Thymus (tissue), 11 donors: ENCODE data around the gene CBL. TPM values are rescaled to one million over a fixed set of nuclear protein-coding genes. Genes with fewer than 3 reads are reported as not detected.

ENCODE experiments used
- DNase-seq, 9 donors: peaks; one replicate each; pipeline ENCODE4 v3.0.0-alpha.2; 2013; ENCODE audit warnings: low spot score in 9 of 9, low read depth in 6 of 9, missing footprints in 1 of 9
- H3K27ac ChIP-seq, 2 donors: one replicate each; pipeline ENCODE4 v1.5.1; 2013; ENCODE audit warnings: control low read depth in 1 of 2, low read depth in 1 of 2, low read length in 1 of 2, mild to moderate bottlenecking in 1 of 2, moderate library complexity in 1 of 2
- H3K27me3 ChIP-seq, 2 donors: one replicate each; pipeline ENCODE4 v1.5.1; 2013; ENCODE audit warnings: low read length in 1 of 2; ENCODE audit not compliant: control insufficient read depth in 2 of 2, insufficient read depth in 1 of 2
- H3K36me3 ChIP-seq, 2 donors: one replicate each; pipeline ENCODE4 v1.5.1; 2013; ENCODE audit warnings: low read length in 1 of 2, mild to moderate bottlenecking in 1 of 2, moderate library complexity in 1 of 2; ENCODE audit not compliant: control insufficient read depth in 2 of 2, insufficient read depth in 2 of 2
- H3K4me1 ChIP-seq, 2 donors: one replicate each; pipeline ENCODE4 v1.5.1; 2013; ENCODE audit warnings: low read length in 2 of 2; ENCODE audit not compliant: control insufficient read depth in 2 of 2, insufficient read depth in 2 of 2
- H3K4me3 ChIP-seq, 2 donors: one replicate each; pipeline ENCODE4 v1.5.1; 2013; ENCODE audit warnings: low read length in 2 of 2, control low read depth in 1 of 2, mild to moderate bottlenecking in 1 of 2
- H3K9me3 ChIP-seq, 2 donors: one replicate each; pipeline ENCODE4 v1.5.1; 2013; ENCODE audit warnings: low read length in 1 of 2, mild to moderate bottlenecking in 1 of 2; ENCODE audit not compliant: control insufficient read depth in 2 of 2, insufficient read depth in 1 of 2
- WGBS: extraction: QIAGEN DNeasy Blood & Tissue Kit; methylation state at CpG from one replicate; pipeline ENCODE4 v1.1.7; 2013; 5-methylcytosine and 5-hydroxymethylcytosine counted together
- polyA plus RNA-seq: library from polyadenylated mRNA; stranded (reverse); fragments of 200-250 nt; gene quantifications from one replicate; pipeline ENCODE4 v1.2.3, GENCODE V29; 2013
- total RNA-seq: library from RNA; stranded (reverse); fragments of 120-200 nt; gene quantifications from one replicate; pipeline ENCODE4 v1.2.4, GENCODE V29; 2013
- donor health status: healthy.

The CBL gene
- total and polyA plus RNA-seq, 2 donors: 9.2 to 21.9 TPM

DNA sequence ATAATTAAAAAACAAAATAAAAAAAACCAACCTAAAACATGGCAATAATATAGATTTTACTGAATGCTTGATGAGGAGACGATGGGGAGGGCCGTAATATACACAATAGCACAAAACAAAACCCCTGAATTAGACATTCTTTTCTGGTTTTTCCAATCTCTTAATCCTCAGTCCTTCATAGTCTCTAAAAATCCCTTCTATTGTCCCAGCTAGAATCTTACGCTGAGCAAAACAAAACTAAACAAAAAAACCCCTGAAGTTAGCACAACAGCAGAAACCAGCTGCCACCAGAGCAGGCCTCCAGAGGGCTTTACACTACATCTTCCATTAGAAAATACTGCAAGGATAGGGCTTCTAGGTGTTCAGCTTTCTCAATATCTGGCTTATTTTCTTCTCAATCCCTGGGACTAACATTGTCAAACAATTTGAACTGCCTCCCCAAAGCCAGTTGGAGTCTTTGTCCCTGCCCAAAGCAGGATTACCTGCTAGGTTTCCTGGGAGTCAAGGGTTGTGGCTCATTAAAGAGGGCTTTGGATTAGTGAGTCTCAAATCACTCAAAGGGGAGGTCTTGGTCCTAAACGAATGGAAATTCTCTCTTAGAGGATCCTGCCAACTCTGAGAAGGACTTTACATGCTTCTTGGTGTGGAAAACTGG lies 126.1 kb downstream of the CBL start:
- DNase-seq: no peak
- no peaks in the 10 kb centered on the region for H3K27me3 ChIP-seq
- H3K27ac ChIP-seq: no peak overlapping the region
- no peak overlapping the region for H3K4me3 ChIP-seq
- peaks cover 6 to 9% of the 10 kb centered on the region in 2 donors for H3K36me3 ChIP-seq
- no peaks in the 10 kb centered on the region for H3K9me3 ChIP-seq
- 94% methylated on average over 4 of the region's 4 CpGs for WGBS
- H3K4me1 ChIP-seq: peaks cover 16% of the 10 kb centered on the region in 2 donors

DNA sequence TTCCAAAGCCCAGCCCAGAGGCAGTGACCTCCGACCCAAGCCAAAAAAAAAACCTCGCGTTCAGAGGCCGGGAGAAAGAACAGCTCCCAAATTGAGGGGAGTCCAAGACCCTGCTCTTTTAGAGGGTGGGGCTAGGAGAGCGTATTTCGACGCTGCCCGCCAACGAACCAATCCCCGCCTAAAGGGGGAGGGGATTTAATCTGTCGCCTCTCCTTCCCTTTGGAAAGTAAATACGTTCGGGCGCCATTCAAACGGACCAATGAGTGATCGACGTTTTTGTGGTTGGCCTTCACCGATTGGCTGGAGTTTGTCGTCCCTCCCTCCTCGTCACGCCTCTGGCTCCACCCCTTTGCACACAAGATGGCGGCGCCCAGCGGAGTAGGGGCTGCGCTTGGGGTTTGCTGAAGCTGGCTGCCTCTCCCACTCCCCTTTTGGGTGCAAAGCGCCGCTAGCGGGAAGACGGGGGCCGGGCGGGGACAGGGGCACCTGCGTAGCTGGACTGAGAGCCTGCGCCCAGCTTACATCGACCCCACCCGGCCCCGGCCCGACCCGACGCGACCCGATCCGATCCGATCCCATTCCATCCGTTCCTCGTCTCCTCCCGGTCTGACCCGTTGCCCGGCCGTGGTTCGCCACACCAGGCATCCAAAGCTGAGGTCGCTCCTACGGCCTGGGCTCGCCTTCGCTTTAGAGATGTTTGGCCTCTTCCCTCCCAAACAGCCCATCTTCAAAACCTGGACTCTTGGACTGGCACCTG lies 128.2 kb downstream of the CBL start, which contains the start of gene RNF26:
TSS of gene RNF26 (plus strand) at position 354 of the 757 bp plus-strand sequence. CDS start 596 bp downstream, outside the sequence.
- peak within 1 kb of the TSS; percentile 81 to 83 for H3K27ac ChIP-seq
- H3K9me3 ChIP-seq: peaks cover 0 to 2% of the 10 kb centered on the region in 2 donors
- under 1% methylated on average over 54 of the region's 54 CpGs for WGBS
- H3K4me1 ChIP-seq: peaks cover 16 to 26% of the 10 kb centered on the region in 2 donors
- H3K27me3 ChIP-seq: peaks cover 10 to 15% of the 10 kb centered on the region in 2 donors
- H3K4me3 ChIP-seq: peak within 1 kb of the TSS; percentile 82 to 95
- H3K36me3 ChIP-seq: peaks cover 6 to 9% of the 10 kb centered on the region in 2 donors
- DNase-seq: peak; percentile 90 to 99 (median 96)

DNA sequence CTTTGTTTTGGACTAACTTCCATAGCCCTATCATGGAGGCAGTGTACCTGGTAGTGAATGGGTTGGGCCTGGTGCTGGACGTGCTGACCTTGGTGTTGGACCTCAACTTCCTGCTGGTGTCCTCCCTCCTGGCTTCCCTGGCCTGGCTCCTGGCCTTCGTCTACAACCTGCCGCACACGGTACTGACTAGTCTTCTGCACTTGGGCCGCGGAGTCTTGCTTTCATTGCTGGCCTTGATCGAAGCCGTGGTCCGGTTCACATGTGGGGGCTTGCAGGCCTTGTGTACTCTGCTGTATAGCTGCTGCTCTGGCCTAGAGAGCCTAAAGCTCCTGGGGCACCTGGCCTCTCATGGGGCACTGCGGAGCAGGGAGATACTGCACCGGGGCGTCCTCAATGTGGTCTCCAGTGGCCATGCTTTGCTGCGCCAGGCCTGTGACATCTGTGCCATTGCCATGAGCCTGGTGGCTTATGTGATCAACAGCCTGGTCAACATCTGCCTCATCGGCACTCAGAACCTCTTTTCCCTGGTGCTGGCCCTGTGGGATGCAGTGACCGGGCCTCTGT lies 129.0 kb downstream of the CBL start:
- WGBS: 85% methylated on average over 15 of the region's 15 CpGs
- H3K36me3 ChIP-seq: peaks cover 6 to 9% of the 10 kb centered on the region in 2 donors
- H3K4me3 ChIP-seq: peak overlapping the region; percentile 82 to 95
- no peak for DNase-seq
- H3K9me3 ChIP-seq: peaks cover 0 to 4% of the 10 kb centered on the region in 2 donors
- peaks cover 18 to 23% of the 10 kb centered on the region in 2 donors for H3K27me3 ChIP-seq
- H3K27ac ChIP-seq: no peak overlapping the region
- H3K4me1 ChIP-seq: peaks cover 19 to 32% of the 10 kb centered on the region in 2 donors

DNA sequence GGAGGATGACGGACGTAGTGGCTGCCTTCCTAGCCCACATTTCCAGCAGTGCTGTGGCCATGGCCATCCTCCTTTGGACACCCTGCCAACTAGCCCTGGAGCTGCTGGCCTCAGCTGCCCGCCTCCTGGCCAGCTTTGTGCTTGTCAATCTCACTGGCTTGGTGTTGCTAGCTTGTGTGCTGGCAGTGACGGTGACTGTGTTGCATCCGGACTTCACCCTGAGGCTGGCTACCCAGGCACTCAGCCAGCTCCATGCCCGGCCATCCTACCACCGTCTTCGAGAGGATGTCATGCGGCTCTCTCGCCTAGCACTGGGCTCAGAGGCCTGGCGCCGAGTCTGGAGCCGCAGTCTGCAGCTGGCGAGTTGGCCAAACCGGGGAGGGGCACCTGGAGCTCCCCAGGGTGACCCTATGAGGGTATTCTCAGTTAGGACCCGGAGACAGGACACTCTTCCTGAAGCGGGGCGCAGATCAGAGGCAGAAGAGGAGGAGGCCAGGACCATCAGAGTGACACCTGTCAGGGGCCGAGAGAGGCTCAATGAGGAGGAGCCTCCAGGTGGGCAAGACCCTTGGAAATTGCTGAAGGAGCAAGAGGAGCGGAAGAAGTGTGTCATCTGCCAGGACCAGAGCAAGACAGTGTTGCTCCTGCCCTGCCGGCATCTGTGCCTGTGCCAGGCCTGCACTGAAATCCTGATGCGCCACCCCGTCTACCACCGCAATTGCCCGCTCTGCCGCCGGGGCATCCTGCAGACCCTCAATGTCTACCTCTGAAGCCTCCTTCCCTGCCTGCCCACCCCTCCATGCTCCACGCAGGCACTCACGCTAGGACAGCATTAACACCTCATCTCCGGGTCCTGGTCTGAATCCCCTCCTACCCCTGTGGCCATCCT lies 129.8 kb downstream of the CBL start:
- Histone ChIP-seq H3K9me3 (peaks cover 0 to 4% of the 10 kb centered on the region in 2 donors), H3K4me1 (peaks cover 19 to 36% of the 10 kb centered on the region in 2 donors), H3K4me3 (no peak overlapping the region), H3K36me3 (peaks cover 6 to 9% of the 10 kb centered on the region in 2 donors), H3K27me3 (peaks cover 25 to 30% of the 10 kb centered on the region in 2 donors), H3K27ac (no peak overlapping the region)
- WGBS: 94% methylated on average over 30 of the region's 30 CpGs
- DNase-seq: no peak

DNA sequence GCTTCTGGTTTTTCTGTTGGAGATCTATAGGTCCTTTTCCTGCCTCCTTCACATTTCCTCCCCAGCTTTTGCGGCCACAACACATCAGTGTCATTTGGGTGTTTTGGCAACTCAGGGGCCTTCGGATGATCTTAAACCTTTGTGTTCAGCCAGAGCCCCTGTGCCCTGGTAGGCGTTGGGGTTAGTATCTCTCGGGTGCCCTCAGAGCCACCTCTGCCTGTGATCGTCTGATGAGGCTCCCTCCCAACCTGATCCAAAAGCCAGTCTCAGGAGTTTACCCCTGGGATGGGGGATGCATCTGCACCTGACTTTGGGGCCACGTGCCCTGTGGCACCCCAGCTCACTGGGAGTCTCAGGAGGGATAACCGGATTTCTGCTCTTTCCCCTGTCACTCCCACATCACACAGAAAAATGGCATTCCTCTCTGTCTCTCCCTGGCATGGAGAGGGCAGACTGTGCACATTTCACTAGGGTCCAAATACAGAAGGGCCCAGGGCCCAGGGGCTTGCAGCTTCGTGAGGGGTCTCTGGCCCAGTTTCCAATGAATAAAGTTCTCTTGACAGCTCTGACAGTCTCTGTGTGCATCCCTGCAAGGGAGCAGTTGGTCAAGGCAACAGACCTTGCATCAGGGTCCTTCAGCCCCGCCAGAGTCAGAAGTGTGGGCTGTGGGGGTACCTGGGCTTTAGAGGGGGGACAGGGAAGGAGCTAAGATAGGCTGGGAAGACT lies 130.8 kb downstream of the CBL start:
- no peak for DNase-seq
- H3K27me3 ChIP-seq: peaks cover 35 to 40% of the 10 kb centered on the region in 2 donors
- peaks cover under 1 to 9% of the 10 kb centered on the region in 2 donors for H3K9me3 ChIP-seq
- H3K4me1 ChIP-seq: peaks cover 19 to 44% of the 10 kb centered on the region in 2 donors
- 97% methylated on average over 9 of the region's 9 CpGs for WGBS
- no peak overlapping the region for H3K4me3 ChIP-seq
- H3K27ac ChIP-seq: no peak overlapping the region
- H3K36me3 ChIP-seq: peaks cover 6 to 9% of the 10 kb centered on the region in 2 donors

DNA sequence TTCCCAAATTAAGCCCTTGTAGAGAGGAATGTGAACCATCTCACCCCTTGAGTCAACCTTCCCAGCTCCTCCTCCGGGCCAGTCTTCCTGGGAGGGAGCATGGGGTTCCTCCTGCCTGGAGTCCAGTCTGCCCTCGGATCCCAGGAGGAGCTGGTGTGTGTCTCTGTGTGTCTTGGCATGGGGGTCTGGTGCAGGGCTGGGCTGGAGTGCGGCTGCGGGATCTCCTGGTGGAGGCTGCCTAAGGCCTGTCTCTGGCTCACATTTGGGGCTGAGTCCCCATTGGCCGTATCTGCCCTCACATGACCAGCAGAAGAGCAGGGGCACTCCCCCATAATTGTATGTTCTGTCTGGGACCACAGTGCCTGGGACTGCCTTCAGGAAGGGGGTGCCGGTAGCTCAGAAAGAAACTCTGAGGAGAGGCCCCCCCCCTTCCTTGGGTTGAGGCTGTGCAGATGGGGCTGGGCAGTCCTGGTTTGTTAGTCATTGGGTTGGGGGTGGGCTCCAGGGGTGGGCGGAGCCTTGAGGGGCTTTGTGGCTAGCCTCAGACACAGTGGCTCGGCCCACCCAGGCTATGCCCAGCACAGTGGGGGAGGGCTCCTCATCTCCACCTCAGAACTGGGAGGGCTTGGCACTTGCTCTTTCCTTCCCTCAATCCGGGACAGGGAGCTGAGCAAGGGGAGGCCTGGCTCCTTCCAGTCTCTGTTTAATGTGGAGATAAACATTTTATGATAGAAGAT lies 131.6 kb downstream of the CBL start:
- Histone ChIP-seq H3K36me3 (peaks cover 6 to 9% of the 10 kb centered on the region in 2 donors), H3K9me3 (peaks cover 2 to 9% of the 10 kb centered on the region in 2 donors), H3K4me1 (peaks cover 19 to 44% of the 10 kb centered on the region in 2 donors), H3K27ac (no peak overlapping the region), H3K4me3 (no peak overlapping the region), H3K27me3 (peaks cover 44 to 49% of the 10 kb centered on the region in 2 donors)
- 85% methylated on average over 9 of the region's 9 CpGs for WGBS
- DNase-seq: no peak

DNA sequence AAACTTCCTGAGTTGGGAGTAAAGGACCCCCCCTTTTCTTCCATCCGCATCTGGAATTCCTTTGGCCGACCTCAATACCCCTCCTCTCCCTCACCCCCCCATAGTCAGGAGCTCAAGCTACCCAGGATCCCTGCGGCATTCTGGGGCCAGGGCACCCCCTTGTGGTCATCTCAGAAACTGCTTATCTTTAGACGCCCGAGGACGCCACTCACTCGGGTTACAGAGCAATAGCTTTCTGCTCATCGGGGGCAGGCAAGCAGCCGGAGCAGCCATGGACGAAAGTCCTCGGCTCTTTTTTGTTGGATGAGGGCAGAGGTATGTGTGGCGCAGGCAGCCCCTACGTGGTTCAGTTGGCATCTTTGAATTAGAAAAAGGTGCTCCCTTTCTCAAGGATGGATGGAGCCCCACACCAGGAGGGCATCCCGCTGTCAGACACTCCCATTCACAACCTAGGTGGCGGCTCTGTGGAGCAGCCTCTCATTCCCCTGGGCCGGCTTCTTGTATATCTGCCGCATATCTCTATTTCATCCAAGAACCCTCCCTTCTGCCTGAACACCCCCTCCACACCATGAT lies 132.3 kb downstream of the CBL start:
- peaks cover 2 to 9% of the 10 kb centered on the region in 2 donors for H3K9me3 ChIP-seq
- no peak overlapping the region for H3K27ac ChIP-seq
- H3K4me3 ChIP-seq: no peak overlapping the region
- peaks cover 49 to 55% of the 10 kb centered on the region in 2 donors for H3K27me3 ChIP-seq
- H3K36me3 ChIP-seq: peaks cover 6 to 9% of the 10 kb centered on the region in 2 donors
- peaks cover 19 to 44% of the 10 kb centered on the region in 2 donors for H3K4me1 ChIP-seq
- 40% methylated on average over 17 of the region's 17 CpGs for WGBS
- peak in 4 of 9 donors; percentile 68 to 81 (median 74) for DNase-seq
